SK-N-MC (cell line): ENCODE data around the gene ASB14.

Experiments used
- DNase-seq: peaks from one replicate; pipeline ENCODE4 v3.0.0-alpha.2; 2011; ENCODE audit warnings: low read depth, low spot score
- H3K27ac ChIP-seq: fragments of 200-600 bp; sonication (generic); 2 replicates; pipeline ENCODE4 v1.5.1; 2016; ENCODE audit warnings: mixed run types
- H3K36me3 ChIP-seq: fragments of 200-600 bp; sonication (generic); 2 replicates; pipeline ENCODE4 v1.6.1; 2017; ENCODE audit warnings: antibody characterized with exemption, low read length, mixed read lengths; ENCODE audit not compliant: insufficient read depth
- H3K4me3 ChIP-seq: fragments of 200-600 bp; sonication (generic); 2 replicates; pipeline ENCODE4 v1.5.1; 2016
- H3K9ac ChIP-seq: fragments of 200-600 bp; sonication (generic); 2 replicates; pipeline ENCODE4 v1.8.0; 2017; ENCODE audit warnings: mixed run types, mixed read lengths; ENCODE audit not compliant: insufficient read length
- H3K9me3 ChIP-seq: fragments of 200-600 bp; sonication (generic); 2 replicates; pipeline ENCODE4 v1.6.1; 2017; ENCODE audit warnings: low read depth, mild to moderate bottlenecking, antibody characterized with exemption, low read length, moderate library complexity, mixed read lengths
- EZH2 ChIP-seq: fragments of 200-600 bp; sonication (generic); IDR thresholded peaks from one replicate; pipeline ENCODE4 v1.6.1; 2017; ENCODE audit warnings: antibody characterized with exemption
- FOXP2 ChIP-seq: optimal IDR thresholded peaks from 2 replicates; pipeline ENCODE3; 2011; ENCODE audit warnings: mild to moderate bottlenecking, moderate library complexity; ENCODE audit not compliant: insufficient read depth; ENCODE audit errors: extremely low read length, control extremely low read depth
- POLR2AphosphoS5 ChIP-seq: IDR thresholded peaks from 2 replicates; pipeline ENCODE4 v1.6.1; 2012; ENCODE audit warnings: mild to moderate bottlenecking, low read depth, low read length, borderline replicate concordance

The ASB14 gene

DNA sequence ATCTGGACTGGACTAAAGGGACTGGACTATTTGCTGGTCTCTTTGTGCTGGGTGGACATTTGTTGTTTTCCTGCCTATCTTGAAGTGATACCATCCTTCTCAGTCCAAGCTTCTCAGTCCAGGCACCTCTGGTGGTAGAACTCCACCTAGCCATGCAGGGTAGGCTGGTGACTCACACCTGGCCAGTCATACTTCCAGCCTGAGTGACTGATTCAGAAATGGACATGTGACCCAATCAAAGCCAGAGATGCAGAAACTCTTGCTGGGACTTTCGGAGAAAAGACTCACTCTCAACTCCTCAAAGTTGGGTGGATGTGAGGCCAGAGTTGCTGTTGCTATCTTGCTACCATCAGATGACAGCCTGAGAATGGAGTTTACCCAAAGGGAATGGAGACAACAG, 5.6 kb upstream of the ASB14 start:
- no peak overlapping the region for H3K4me3 ChIP-seq
- TF ChIP-seq POLR2AphosphoS5 (no peak), FOXP2 (no peak), EZH2 (no peak)
- no peak overlapping the region for H3K9ac ChIP-seq
- no peak for DNase-seq
- H3K27ac ChIP-seq, result no peak overlapping the region
- no peaks in the 10 kb centered on the region for H3K36me3 ChIP-seq
- no peaks in the 10 kb centered on the region for H3K9me3 ChIP-seq

- Histone ChIP-seq H3K36me3 (no peaks in the 10 kb centered on the region), H3K27ac (no peak overlapping the region)
- TF ChIP-seq FOXP2, result no peak
These were observed 527 bp upstream of the ASB14 start for GRCh38 chr3:57292897-57293526.

GRCh38 chr3:57288403-57288802, 4.1 kb downstream of the ASB14 start:
- H3K36me3 ChIP-seq, result no peaks in the 10 kb centered on the region
- no peak overlapping the region for H3K27ac ChIP-seq
- no peak for DNase-seq
- H3K9ac ChIP-seq, result no peak overlapping the region
- H3K9me3 ChIP-seq, result no peaks in the 10 kb centered on the region
- TF ChIP-seq POLR2AphosphoS5 (no peak), EZH2 (no peak)
- no peak overlapping the region for H3K4me3 ChIP-seq

More at GRCh38 chr3:57292897-57293526, 527 bp upstream of the ASB14 start:
- no peak for DNase-seq
- Histone ChIP-seq H3K4me3 (no peak overlapping the region), H3K9ac (no peak overlapping the region), H3K9me3 (no peaks in the 10 kb centered on the region)

DNA sequence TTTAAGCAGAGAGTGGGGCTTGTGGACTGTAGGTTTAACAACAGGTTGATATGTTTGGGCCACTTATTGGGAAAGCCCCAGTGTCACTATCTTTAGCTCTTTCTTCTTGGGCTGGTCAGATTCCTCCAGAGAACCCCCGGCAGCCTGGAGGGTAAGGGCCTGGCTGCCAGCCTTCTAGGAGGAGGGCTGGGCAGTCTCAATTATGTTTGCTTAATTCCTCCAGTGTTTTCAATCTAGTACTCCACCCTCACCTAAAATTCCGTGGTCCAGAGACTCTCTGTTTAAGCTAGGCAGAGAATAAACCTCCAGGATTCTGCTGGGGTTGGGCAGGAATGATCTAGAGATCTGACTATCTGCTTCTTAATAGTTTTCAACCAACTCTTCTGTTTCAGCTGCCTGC, 5.3 kb downstream of the ASB14 start:
- TF ChIP-seq FOXP2 (no peak), EZH2 (no peak), POLR2AphosphoS5 (no peak)
- Histone ChIP-seq H3K4me3 (no peak overlapping the region), H3K9ac (no peak overlapping the region), H3K27ac (no peak overlapping the region), H3K9me3 (no peaks in the 10 kb centered on the region), H3K36me3 (no peaks in the 10 kb centered on the region)
- no peak for DNase-seq

DNA sequence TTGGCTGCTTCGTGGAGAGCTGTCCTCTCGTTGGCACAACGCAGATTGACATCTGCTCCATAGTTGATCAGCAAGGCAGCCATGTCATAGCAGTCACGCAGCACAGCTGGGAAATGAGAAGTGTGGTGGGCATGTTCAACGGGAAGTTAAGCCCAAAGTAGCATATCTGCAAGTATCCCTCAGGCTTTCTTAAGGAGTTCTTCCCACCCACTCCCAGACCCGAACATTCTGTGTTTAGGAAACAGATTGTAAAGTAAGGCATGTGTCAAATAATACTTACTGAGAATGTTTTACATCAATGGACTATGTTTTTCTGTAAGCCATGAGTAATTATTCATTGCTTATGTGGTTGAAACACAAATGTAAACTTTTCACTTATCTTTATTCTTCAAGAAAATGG, 9.2 kb downstream of the ASB14 start:
- no peak overlapping the region for H3K27ac ChIP-seq
- TF ChIP-seq EZH2 (no peak), POLR2AphosphoS5 (no peak), FOXP2 (no peak)
- no peaks in the 10 kb centered on the region for H3K9me3 ChIP-seq
- no peaks in the 10 kb centered on the region for H3K36me3 ChIP-seq
- H3K4me3 ChIP-seq, result no peak overlapping the region
- no peak overlapping the region for H3K9ac ChIP-seq
- DNase-seq, result no peak

- H3K9ac ChIP-seq, result no peak overlapping the region
- no peak overlapping the region for H3K4me3 ChIP-seq
- TF ChIP-seq POLR2AphosphoS5 (no peak), FOXP2 (no peak), EZH2 (no peak)
- H3K9me3 ChIP-seq, result no peaks in the 10 kb centered on the region
- no peak overlapping the region for H3K27ac ChIP-seq
- no peak for DNase-seq
- no peaks in the 10 kb centered on the region for H3K36me3 ChIP-seq
These were observed 10.8 kb downstream of the ASB14 start for GRCh38 chr3:57281715-57282114.

- H3K36me3 ChIP-seq, result no peaks in the 10 kb centered on the region
- no peak overlapping the region for H3K9ac ChIP-seq
- no peak overlapping the region for H3K27ac ChIP-seq
- H3K4me3 ChIP-seq, result no peak overlapping the region
- no peak for TF ChIP-seq FOXP2
- no peak for TF ChIP-seq EZH2
- TF ChIP-seq POLR2AphosphoS5, result no peak
- no peaks in the 10 kb centered on the region for H3K9me3 ChIP-seq
- no peak for DNase-seq
These were observed 12.8 kb downstream of the ASB14 start for GRCh38 chr3:57279685-57280084.

DNA sequence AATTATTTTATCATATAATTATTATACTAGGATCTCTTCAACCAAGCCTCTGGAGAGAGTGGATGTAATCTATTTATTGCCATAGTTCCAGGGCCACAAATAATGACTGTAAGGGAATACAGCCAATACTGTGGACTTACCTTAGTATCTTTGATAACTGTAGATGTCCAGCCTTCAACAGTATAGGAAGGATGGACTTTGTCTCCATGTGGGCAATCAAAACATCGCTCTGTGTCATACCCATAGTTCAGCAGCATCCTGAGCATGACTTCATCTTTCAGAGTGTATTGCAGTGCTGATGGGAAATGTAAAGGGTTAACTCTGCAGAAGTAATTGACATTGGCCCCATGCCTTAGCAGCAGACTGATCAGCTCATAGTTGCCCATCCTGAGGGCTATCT, 14.2 kb downstream of the ASB14 start:
- no peaks in the 10 kb centered on the region; the same call in 1 of the 2 replicates for H3K36me3 ChIP-seq
- no peak overlapping the region for H3K9ac ChIP-seq
- no peak overlapping the region for H3K27ac ChIP-seq
- no peaks in the 10 kb centered on the region for H3K9me3 ChIP-seq
- H3K4me3 ChIP-seq, result no peak overlapping the region
- DNase-seq, result no peak
- TF ChIP-seq FOXP2 (no peak), EZH2 (no peak), POLR2AphosphoS5 (no peak)

GRCh38 chr3:57275393-57275792, 17.1 kb downstream of the ASB14 start:
- no peak for TF ChIP-seq EZH2
- no peak for TF ChIP-seq POLR2AphosphoS5
- no peak for TF ChIP-seq FOXP2
- Histone ChIP-seq H3K27ac (no peak overlapping the region), H3K4me3 (no peak overlapping the region), H3K36me3 (no peaks in the 10 kb centered on the region; the same call in 1 of the 2 replicates), H3K9ac (no peak overlapping the region), H3K9me3 (no peaks in the 10 kb centered on the region)
- DNase-seq, result no peak

DNA sequence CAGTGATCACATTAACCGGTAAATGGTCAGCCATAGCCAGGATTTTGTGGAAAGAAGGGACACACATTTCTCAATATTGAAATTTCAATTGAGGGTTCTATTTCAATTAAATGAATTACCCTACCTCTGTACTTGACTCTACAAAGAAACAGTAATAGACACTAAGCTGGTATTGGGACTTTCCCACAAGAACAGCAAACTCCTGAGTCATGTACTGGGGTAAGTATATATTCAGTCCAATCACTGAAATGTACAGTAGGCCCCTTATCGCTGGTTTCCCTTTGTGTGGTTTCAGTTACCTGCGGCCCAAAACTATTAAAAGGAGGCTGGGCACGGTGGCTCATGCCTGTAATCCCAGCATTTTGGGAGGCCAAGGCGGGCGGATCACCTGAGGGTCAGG, 17.6 kb downstream of the ASB14 start:
- H3K4me3 ChIP-seq, result no peak overlapping the region
- no peak overlapping the region for H3K27ac ChIP-seq

More for the DNA sequence above, 17.6 kb downstream of the ASB14 start:
- H3K36me3 ChIP-seq, result no peaks in the 10 kb centered on the region; the same call in 1 of the 2 replicates
- H3K9ac ChIP-seq, result no peak overlapping the region
- no peaks in the 10 kb centered on the region for H3K9me3 ChIP-seq
- no peak for DNase-seq
- TF ChIP-seq FOXP2, result no peak
- TF ChIP-seq POLR2AphosphoS5, result no peak
- TF ChIP-seq EZH2, result no peak
